HG03060 (cell line): ENCODE results near the gene HBA1.
"Not testable (repeated sequence)": the region's sequence is repeated elsewhere in the genome, so short reads cannot be mapped to it uniquely, and the experiment has no call there.

Experiments
- ATAC-seq: cut with Tn5 transposase; IDR thresholded peaks from one replicate; pipeline ENCODE4 v1.9.1; 2021; ENCODE audit warnings: low read depth, moderate number of reproducible peaks; ENCODE audit not compliant: unreplicated experiment

Gene HBA1

DNA sequence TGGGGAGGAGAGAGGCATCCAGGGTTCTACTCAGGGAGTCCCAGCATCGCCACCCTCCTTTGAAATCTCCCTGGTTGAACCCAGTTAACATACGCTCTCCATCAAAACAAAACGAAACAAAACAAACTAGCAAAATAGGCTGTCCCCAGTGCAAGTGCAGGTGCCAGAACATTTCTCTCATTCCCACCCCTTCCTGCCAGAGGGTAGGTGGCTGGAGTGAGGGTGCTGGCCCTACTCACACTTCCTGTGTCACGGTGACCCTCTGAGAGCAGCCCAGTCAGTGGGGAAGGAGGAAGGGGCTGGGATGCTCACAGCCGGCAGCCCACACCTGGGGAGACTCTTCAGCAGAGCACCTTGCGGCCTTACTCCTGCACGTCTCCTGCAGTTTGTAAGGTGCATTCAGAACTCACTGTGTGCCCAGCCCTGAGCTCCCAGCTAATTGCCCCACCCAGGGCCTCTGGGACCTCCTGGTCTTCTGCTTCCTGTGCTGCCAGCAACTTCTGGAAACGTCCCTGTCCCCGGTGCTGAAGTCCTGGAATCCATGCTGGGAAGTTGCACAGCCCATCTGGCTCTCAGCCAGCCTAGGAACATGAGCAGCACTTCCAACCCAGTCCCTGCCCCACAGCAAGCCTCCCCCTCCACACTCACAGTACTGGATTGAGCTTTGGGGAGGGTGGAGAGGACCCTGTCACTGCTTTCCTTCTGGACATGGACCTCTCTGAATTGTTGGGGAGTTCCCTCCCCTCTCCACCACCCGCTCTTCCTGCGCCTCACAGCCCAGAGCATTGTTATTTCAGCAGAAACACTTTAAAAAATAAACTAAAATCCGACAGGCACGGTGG lies 2.3 kb upstream of the HBA1 start:
- ATAC-seq, result not testable (repeated sequence)

DNA sequence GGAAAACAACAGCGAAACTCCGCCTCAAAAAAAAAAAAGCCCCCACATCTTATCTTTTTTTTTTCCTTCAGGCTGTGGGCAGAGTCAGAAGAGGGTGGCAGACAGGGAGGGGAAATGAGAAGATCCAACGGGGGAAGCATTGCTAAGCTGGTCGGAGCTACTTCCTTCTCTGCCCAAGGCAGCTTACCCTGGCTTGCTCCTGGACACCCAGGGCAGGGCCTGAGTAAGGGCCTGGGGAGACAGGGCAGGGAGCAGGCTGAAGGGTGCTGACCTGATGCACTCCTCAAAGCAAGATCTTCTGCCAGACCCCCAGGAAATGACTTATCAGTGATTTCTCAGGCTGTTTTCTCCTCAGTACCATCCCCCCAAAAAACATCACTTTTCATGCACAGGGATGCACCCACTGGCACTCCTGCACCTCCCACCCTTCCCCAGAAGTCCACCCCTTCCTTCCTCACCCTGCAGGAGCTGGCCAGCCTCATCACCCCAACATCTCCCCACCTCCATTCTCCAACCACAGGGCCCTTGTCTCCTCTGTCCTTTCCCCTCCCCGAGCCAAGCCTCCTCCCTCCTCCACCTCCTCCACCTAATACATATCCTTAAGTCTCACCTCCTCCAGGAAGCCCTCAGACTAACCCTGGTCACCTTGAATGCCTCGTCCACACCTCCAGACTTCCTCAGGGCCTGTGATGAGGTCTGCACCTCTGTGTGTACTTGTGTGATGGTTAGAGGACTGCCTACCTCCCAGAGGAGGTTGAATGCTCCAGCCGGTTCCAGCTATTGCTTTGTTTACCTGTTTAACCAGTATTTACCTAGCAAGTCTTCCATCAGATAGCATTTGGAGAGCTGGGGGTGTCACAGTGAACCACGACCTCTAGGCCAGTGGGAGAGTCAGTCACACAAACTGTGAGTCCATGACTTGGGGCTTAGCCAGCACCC lies 1.2 kb upstream of the HBA1 start:
- no peak for ATAC-seq

DNA sequence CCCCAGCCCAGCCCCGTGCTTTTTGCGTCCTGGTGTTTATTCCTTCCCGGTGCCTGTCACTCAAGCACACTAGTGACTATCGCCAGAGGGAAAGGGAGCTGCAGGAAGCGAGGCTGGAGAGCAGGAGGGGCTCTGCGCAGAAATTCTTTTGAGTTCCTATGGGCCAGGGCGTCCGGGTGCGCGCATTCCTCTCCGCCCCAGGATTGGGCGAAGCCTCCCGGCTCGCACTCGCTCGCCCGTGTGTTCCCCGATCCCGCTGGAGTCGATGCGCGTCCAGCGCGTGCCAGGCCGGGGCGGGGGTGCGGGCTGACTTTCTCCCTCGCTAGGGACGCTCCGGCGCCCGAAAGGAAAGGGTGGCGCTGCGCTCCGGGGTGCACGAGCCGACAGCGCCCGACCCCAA lies 474 bp upstream of the HBA1 start:
- ATAC-seq, result not testable (repeated sequence)

DNA sequence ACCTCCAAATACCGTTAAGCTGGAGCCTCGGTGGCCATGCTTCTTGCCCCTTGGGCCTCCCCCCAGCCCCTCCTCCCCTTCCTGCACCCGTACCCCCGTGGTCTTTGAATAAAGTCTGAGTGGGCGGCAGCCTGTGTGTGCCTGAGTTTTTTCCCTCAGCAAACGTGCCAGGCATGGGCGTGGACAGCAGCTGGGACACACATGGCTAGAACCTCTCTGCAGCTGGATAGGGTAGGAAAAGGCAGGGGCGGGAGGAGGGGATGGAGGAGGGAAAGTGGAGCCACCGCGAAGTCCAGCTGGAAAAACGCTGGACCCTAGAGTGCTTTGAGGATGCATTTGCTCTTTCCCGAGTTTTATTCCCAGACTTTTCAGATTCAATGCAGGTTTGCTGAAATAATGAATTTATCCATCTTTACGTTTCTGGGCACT lies 928 bp downstream of the HBA1 start:
- no peak for ATAC-seq

DNA sequence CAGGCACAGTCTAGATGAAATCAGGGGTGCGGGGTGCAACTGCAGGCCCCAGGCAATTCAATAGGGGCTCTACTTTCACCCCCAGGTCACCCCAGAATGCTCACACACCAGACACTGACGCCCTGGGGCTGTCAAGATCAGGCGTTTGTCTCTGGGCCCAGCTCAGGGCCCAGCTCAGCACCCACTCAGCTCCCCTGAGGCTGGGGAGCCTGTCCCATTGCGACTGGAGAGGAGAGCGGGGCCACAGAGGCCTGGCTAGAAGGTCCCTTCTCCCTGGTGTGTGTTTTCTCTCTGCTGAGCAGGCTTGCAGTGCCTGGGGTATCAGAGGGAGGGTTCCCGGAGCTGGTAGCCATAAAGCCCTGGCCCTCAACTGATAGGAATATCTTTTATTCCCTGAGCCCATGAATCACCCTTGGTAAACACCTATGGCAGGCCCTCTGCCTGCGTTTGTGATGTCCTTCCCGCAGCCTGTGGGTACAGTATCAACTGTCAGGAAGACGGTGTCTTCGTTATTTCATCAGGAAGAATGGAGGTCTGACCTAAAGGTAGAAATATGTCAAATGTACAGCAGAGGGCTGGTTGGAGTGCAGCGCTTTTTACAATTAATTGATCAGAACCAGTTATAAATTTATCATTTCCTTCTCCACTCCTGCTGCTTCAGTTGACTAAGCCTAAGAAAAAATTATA lies 1.6 kb downstream of the HBA1 start:
- no peak for ATAC-seq

DNA sequence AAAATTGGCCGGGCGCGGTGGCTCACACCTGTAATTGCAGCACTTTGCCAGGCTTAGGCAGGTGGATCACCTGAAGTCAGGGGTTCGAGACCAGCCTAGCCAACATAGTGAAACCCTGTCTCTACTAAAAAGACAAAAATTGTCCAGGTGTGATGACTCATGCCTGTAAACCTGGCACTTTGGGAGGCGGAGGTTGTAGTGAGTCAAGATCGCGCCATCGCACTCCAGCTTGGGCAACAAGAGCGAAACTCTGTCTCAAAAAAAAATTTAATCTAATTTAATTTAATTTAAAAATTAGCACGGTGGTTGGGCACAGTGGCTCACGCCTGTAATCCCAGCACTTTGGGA lies 2.2 kb downstream of the HBA1 start:
- ATAC-seq, result no peak

DNA sequence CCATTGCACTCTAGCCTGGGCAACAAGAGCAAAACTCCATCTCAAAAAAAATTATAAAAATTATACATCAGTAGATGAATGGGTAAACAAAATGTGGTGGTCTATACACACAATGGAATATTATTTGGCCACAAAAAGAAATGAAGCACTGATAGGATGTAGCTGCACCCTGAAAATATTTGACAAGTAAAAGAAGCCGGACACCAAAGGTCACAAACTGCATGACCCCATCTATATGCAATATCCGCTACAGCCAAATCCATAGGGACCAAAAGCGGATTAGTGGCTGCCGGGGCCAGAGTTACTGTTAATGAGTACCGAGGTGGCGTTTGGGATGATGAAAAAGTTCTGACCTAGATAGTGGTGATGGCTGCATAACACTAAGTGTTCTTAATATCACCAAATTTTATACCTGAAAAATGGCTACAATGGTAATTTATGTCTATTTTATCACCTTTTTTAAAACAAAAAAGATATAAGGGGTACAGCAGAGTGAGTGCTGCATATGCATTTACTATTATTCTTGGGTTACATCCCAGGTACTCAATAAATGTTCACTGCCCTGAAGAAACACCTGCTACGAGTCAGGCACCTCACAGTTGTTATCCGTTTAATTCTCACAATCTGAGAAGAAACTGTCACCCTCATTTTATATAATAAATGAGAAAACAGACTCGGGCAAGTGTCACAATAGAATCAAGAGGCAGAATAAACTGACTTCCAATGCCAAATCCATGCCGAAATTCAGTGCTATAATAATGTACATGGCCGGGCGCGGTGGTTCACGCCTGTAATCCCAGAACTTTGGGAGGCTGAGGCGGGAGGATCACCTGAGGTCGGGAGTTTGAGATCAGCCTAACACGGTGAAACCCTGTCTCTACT lies 3.0 kb downstream of the HBA1 start:
- no peak for ATAC-seq

DNA sequence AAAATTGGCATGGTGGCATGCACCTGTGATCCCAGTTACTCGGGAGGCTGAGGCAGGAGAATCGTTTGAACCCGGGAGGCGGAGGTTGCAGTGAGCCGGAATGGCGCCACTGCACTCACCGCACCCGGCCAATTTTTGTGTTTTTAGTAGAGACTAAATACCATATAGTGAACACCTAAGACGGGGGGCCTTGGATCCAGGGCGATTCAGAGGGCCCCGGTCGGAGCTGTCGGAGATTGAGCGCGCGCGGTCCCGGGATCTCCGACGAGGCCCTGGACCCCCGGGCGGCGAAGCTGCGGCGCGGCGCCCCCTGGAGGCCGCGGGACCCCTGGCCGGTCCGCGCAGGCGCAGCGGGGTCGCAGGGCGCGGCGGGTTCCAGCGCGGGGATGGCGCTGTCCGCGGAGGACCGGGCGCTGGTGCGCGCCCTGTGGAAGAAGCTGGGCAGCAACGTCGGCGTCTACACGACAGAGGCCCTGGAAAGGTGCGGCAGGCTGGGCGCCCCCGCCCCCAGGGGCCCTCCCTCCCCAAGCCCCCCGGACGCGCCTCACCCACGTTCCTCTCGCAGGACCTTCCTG lies 3.7 kb downstream of the HBA1 start, which contains the start of gene HBQ1:
HBQ1 (plus strand) TSS at position 359 of the 575 bp plus-strand sequence; CDS start at position 387, 28 bp downstream.
- ATAC-seq, result no peak

DNA sequence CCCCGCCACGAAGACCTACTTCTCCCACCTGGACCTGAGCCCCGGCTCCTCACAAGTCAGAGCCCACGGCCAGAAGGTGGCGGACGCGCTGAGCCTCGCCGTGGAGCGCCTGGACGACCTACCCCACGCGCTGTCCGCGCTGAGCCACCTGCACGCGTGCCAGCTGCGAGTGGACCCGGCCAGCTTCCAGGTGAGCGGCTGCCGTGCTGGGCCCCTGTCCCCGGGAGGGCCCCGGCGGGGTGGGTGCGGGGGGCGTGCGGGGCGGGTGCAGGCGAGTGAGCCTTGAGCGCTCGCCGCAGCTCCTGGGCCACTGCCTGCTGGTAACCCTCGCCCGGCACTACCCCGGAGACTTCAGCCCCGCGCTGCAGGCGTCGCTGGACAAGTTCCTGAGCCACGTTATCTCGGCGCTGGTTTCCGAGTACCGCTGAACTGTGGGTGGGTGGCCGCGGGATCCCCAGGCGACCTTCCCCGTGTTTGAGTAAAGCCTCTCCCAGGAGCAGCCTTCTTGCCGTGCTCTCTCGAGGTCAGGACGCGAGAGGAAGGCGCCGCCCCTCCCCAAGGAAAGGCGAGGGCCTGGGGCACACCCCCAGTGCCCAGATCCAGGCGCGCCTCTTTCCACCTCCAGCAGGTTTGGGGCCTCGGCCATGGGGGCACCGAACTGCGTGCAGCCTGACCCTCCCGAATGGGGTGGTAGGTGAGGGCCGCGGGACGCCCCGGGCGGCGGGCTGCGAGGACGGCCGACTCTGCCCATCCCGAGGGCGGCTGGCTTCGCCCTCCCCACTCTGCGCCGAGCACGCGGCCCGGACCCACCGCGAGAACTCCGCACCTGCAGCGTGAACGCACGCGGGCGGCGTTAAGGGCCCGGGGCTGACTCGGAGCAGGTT lies 4.4 kb downstream of the HBA1 start:
- no peak for ATAC-seq

DNA sequence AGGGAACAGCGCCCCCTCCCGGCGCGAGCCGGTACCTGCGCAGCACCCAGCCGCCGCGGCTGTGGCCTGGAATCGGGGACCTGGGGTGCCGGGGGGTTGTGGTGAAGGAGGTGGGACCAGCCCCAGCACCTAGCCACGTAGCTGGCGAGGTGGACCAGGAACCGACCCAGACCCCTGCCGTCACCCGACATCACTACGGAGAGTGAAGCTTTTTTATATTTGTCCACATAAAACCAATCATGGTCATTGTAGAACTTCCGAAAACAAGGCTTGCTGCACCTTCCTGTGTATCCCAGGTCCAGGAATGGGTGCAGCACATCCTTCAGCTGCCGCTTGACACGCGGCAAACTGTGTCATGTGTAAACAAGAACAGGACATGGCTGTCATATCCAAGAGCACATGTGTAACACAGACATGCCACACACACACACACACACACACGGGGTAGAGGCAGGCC lies 5.1 kb downstream of the HBA1 start:
- no peak for ATAC-seq

DNA sequence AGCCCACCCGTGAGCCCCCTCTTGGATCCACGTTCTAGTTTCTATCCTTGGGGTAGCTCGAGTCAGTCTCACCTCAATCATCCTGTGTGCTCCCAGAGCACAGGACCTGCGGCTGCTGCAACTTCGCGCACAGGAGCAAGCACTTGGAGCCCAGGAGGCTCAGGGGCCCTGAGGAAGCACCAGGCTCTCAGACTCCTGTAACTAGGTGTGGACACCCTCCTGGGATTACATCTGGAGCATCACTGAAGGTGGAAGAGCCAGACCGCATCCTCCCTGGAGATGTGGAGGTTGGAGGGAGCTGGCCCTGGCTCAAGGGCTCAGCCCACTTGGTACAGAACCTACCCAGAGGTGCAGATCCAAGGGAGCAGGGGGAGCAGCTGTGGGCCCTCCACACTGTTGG lies 6.5 kb downstream of the HBA1 start:
- no peak for ATAC-seq

DNA sequence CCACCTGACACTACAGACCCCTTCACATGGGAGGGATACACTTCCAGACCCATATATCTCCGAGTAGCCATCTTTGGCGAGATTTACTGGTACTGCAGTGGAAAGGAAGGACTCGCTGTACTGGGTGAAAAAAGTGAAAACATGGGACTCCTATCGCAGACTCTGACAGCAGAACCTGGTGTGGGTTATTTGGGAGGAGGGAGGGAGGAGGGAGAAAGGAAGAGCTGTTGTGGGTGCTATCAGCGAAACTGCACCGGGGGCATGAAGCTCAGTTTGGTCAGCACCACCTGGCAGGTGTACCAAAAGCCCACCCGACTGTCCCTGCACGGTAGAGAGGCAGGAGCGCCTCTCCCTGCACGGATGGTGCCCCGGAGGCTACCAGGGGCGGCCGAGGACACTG lies 8.7 kb downstream of the HBA1 start:
- ATAC-seq, result no peak

DNA sequence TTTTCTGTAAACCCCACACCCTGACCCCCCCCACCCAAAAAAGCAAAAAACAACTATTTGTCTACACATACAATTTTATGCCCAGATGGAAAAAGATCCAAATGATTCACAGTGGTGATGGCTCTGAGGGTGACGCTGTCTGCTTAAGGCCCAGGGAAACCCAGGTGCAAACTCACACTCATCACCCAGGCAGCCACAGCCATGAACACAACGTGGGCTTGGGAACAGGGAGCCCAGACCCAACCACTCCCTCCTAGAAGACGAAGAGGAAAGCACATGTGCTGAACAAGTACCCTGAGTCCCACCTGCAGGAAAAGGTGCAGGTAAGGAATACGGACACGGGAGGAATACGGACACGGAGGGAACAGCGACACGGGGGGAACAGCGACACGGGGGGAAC lies 9.2 kb downstream of the HBA1 start:
- no peak for ATAC-seq

DNA sequence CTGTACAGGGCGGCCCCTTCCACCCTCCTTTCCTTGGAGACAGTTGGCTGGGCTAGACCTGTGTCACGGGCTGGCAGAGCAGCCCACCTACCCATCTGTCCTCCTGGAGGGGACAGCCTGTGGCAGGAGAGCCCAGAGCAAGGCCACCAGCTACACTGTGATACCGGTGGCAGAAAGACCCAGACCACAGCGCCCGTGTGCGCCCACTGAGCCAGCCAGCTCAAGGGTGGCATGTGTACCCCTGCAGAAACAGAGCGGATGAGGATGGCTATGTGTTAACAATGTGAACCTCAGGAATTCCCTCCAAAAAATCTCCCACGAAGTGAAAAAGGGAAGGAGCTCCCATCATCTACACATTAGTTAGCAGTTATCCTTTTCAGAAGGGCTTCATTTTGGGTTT lies 10.8 kb downstream of the HBA1 start:
- ATAC-seq, result no peak

DNA sequence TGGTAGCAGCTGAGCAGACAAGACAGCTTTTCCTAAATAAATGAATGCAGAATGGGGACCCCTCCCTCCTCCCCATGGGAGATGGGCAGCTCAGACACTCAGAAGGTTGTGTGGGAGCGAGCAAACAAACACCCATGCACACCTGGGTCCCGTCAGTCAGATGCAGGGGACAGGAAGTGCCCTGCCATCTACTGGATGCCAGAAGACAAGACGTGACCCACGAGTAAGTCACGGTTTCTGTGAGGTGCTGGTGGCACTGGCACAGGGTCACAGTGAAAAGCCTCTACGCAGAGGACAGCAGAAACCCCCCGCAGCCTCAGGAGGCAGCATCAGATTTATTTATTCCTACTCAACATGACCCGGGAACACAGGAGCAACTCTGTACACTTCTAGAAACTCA lies 12.2 kb downstream of the HBA1 start:
- no peak for ATAC-seq

DNA sequence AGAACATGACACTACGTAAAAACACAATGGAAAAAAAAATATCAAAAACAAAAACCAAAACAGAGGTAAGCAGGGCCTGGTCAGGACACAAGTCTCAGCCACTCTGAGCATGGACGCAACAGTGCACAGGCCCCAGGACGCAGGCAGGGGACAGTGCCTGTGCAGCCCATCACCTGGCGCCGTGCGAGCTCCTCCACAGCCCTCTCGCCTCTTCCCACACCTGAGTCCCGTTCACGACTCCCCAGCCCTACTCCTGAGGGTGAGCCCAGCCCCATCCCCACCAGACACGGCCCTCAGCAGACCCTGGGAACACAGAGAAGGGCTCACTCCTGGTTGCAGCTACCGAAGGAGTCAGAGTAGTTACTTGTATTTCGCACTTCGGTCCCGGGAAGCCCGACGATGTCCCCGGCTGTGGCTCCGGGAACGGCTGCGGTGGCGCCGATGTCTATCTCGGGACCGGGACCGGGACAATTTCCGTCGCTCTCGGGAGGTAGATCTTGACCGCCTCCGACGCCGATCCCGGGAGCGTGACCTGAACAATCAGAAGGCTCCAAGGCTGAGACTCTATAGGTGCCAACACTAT lies 13.2 kb downstream of the HBA1 start:
- no peak for ATAC-seq

DNA sequence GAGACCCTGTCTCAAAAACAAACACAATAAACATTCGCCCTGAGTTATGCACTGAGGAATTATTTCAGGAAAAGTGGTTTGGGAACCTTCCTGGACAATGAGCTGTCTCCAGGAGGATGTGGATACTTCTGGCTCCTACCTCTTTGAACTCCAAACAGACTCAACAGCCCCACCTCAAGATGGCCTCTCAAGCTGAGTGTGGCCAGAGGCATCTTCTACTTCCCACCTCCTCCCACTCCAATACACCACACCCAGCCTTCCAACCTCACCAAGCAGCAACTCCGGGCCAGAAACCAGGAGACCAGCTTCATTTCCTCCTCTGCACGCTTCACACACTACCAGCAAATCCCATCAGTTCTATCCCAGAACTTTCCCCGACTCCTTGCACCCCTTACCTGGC lies 15.4 kb downstream of the HBA1 start:
- no peak for ATAC-seq

DNA sequence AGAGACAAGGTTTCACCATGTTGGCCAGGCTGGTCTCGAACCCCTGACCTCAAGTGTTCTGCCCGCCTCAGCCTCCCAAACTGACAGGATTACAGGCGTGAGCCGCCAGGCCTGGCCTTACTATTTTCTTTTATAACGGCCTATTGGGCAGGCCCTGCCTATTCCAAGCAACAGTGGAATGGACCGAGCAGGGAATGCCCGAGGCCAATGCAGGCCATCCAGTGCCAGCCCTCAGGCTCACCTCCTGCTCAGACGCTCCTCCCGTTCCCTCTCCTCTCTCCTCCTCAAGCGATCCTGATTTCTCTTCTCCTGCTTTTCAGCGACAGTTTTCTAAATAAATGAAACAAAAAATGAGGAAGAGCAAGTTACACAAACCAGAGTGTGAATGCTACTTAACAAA lies 16.2 kb downstream of the HBA1 start:
- no peak for ATAC-seq
